Trophoblast cell (in vitro differentiated cells and primary cell): Measurements from ENCODE around the gene KRTAP29-1.
"Not testable (repeated sequence)": the region's sequence is repeated elsewhere in the genome, so short reads cannot be mapped to it uniquely, and the experiment has no call there.

ENCODE experiments used
- DNase-seq, 2 donors: peaks; one replicate each; pipeline ENCODE4 v3.0.0-alpha.2; 2016
- H2AFZ ChIP-seq: 2 replicates; pipeline ENCODE4 v1.6.1; 2013; ENCODE audit warnings: low read length, moderate library complexity, mild to moderate bottlenecking; ENCODE audit not compliant: insufficient read depth, poor library complexity
- H2AK5ac ChIP-seq: 2 replicates; pipeline ENCODE4 v1.6.1; 2013; ENCODE audit warnings: mild to moderate bottlenecking, low read length
- H2BK120ac ChIP-seq: 2 replicates; pipeline ENCODE4 v1.6.1; 2013; ENCODE audit warnings: low read length, mild to moderate bottlenecking, moderate library complexity; ENCODE audit not compliant: insufficient read depth, poor library complexity
- H2BK12ac ChIP-seq: 2 replicates; pipeline ENCODE4 v1.6.1; 2013; ENCODE audit warnings: mild to moderate bottlenecking, low read length, moderate library complexity
- H2BK5ac ChIP-seq: 2 replicates; pipeline ENCODE4 v1.6.1; 2013; ENCODE audit warnings: low read length, low read depth, moderate library complexity, mild to moderate bottlenecking; ENCODE audit not compliant: poor library complexity
- H3K14ac ChIP-seq: 2 replicates; pipeline ENCODE4 v1.6.1; 2013; ENCODE audit warnings: mild to moderate bottlenecking, low read length
- H3K18ac ChIP-seq: 2 replicates; pipeline ENCODE4 v1.6.1; 2013; ENCODE audit warnings: mild to moderate bottlenecking, low read length
- H3K23ac ChIP-seq: 2 replicates; pipeline ENCODE4 v1.6.1; 2013; ENCODE audit warnings: low read length
- H3K27ac ChIP-seq: 2 replicates; pipeline ENCODE4 v1.5.1; 2013; ENCODE audit warnings: low read depth, mild to moderate bottlenecking, inconsistent platforms, low read length, moderate library complexity
- H3K27me3 ChIP-seq: 2 replicates; pipeline ENCODE4 v1.6.1; 2013; ENCODE audit warnings: inconsistent platforms, mild to moderate bottlenecking, low read length, moderate library complexity; ENCODE audit not compliant: insufficient read depth
- H3K36me3 ChIP-seq, 2 experiments: 1 replicate in 1 of 2; 2 replicates in 1 of 2; pipeline ENCODE4 v1.6.1; 2013; ENCODE audit warnings: low read length in 2 of 2, mild to moderate bottlenecking in 2 of 2, moderate library complexity in 1 of 2; ENCODE audit not compliant: insufficient read depth in 2 of 2, control insufficient read depth in 1 of 2
- H3K4ac ChIP-seq: 2 replicates; pipeline ENCODE4 v1.6.1; 2013; ENCODE audit warnings: low read depth, mild to moderate bottlenecking, low read length, moderate library complexity
- H3K4me1 ChIP-seq, 2 experiments: 1 replicate in 1 of 2; 2 replicates in 1 of 2; pipeline ENCODE4 v1.6.1; 2013; ENCODE audit warnings: low read length in 2 of 2, mild to moderate bottlenecking in 2 of 2, moderate library complexity in 1 of 2; ENCODE audit not compliant: insufficient read depth in 2 of 2, control insufficient read depth in 1 of 2
- H3K4me2 ChIP-seq: 2 replicates; pipeline ENCODE4 v1.6.1; 2013; ENCODE audit warnings: inconsistent platforms, mild to moderate bottlenecking, low read length, moderate library complexity
- H3K4me3 ChIP-seq: 2 replicates; pipeline ENCODE4 v1.5.1; 2013; ENCODE audit warnings: mild to moderate bottlenecking, low read depth, low read length, inconsistent platforms
- H3K79me1 ChIP-seq: one replicate; pipeline ENCODE4 v1.6.1; 2013; ENCODE audit warnings: low read length
- H3K79me2 ChIP-seq: 2 replicates; pipeline ENCODE4 v1.6.1; 2013; ENCODE audit warnings: low read length, mild to moderate bottlenecking; ENCODE audit not compliant: control insufficient read depth, insufficient read depth, poor library complexity
- H3K9ac ChIP-seq: 2 replicates; pipeline ENCODE4 v1.6.1; 2013; ENCODE audit warnings: mild to moderate bottlenecking, low read length
- H3K9me3 ChIP-seq: 2 replicates; pipeline ENCODE4 v1.6.1; 2013; ENCODE audit warnings: low read depth, mild to moderate bottlenecking, control low read depth, inconsistent platforms, low read length; ENCODE audit not compliant: insufficient read depth
- H4K12ac ChIP-seq: 2 replicates; pipeline ENCODE4 v1.6.1; 2013; ENCODE audit warnings: low read depth, mild to moderate bottlenecking, low read length, moderate library complexity
- H4K8ac ChIP-seq: 2 replicates; pipeline ENCODE4 v1.6.1; 2013; ENCODE audit warnings: low read depth, mild to moderate bottlenecking, low read length, moderate library complexity
- H4K91ac ChIP-seq: one replicate; pipeline ENCODE4 v1.6.1; 2013; ENCODE audit warnings: low read depth, mild to moderate bottlenecking, low read length, moderate library complexity
- WGBS: extraction: QIAGEN DNeasy Blood & Tissue Kit; methylation state at CpG from one replicate; pipeline ENCODE4 v1.1.7; 2013; ENCODE audit warnings: missing lambda C conversion rate; ENCODE audit not compliant: insufficient read length, insufficient coverage; ENCODE audit errors: extremely low coverage; 5-methylcytosine and 5-hydroxymethylcytosine counted together

The KRTAP29-1 gene

GRCh38 chr17:41275648-41276190 is 26.9 kb downstream of the KRTAP29-1 start, which contains the start of gene KRTAP9-7:
KRTAP9-7 (plus strand) TSS chr17:41275698; CDS start chr17:41275698, 0 bp downstream.
- not testable (repeated sequence) for H4K8ac ChIP-seq, H3K4me1 ChIP-seq, H3K4me3 ChIP-seq, H4K91ac ChIP-seq, H3K9me3 ChIP-seq, H3K79me1 ChIP-seq, H3K18ac ChIP-seq, H2AFZ ChIP-seq, H3K9ac ChIP-seq, H3K27ac ChIP-seq, H3K4me2 ChIP-seq, H2AK5ac ChIP-seq, H3K4ac ChIP-seq, H2BK120ac ChIP-seq, H3K23ac ChIP-seq, H3K14ac ChIP-seq, H2BK5ac ChIP-seq, H3K27me3 ChIP-seq, H3K36me3 ChIP-seq, H2BK12ac ChIP-seq, H3K79me2 ChIP-seq, H4K12ac ChIP-seq
- WGBS: no CpG with 5 or more reads among the region's 3 CpGs
- DNase-seq: peak in 1 of 2 donors; percentile 0

DNA sequence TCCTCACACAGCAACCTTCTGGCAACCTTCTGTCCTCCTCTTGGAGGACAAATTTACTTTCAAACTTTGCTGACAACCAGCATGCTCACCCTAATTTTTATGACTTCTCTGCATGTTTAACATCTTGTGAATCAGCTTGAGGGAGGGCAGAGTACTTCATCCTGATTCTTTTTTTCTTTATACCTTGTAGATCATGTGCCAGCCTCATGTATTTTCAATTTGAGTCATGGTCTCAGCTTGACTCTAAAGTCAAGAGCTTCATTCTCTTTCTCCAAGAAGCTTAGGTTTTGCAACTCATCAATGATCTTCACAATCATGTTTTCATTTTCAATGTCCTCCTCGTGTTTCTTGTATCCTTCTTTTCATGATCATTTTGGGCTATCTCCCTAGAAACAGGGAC is 30.8 kb downstream of the KRTAP29-1 start:
- H4K91ac ChIP-seq: no peak overlapping the region
- H2AK5ac ChIP-seq: no peak overlapping the region
- H3K4me1 ChIP-seq: no peaks in the 10 kb centered on the region
- H2BK12ac ChIP-seq: no peak overlapping the region
- H3K27ac ChIP-seq: no peak overlapping the region
- H3K79me1 ChIP-seq: no peaks in the 10 kb centered on the region
- H3K27me3 ChIP-seq: no peaks in the 10 kb centered on the region
- H3K9ac ChIP-seq: no peak overlapping the region
- H4K12ac ChIP-seq: no peak overlapping the region
- no peaks in the 10 kb centered on the region for H3K79me2 ChIP-seq
- H3K14ac ChIP-seq: no peak overlapping the region
- H2BK120ac ChIP-seq: no peak overlapping the region
- no peak overlapping the region for H3K18ac ChIP-seq
- DNase-seq: no peak
- WGBS: no CpG with 5 or more reads among the region's 1 CpG
- no peak overlapping the region for H3K4ac ChIP-seq
- H2AFZ ChIP-seq: no peak overlapping the region
- no peak overlapping the region for H3K23ac ChIP-seq
- H3K4me3 ChIP-seq: no peak overlapping the region
- H3K36me3 ChIP-seq: no peaks in the 10 kb centered on the region
- H3K9me3 ChIP-seq: no peaks in the 10 kb centered on the region
- H4K8ac ChIP-seq: no peak overlapping the region
- no peak overlapping the region for H3K4me2 ChIP-seq
- H2BK5ac ChIP-seq: no peak overlapping the region

- not testable (repeated sequence) for DNase-seq, H3K27me3 ChIP-seq, H3K9ac ChIP-seq, H4K8ac ChIP-seq, H2BK12ac ChIP-seq, H3K23ac ChIP-seq, H4K12ac ChIP-seq, H3K18ac ChIP-seq, H2AK5ac ChIP-seq, H4K91ac ChIP-seq, H2BK120ac ChIP-seq, H3K79me2 ChIP-seq, H3K36me3 ChIP-seq, H3K4ac ChIP-seq, H3K4me1 ChIP-seq, H2BK5ac ChIP-seq, H2AFZ ChIP-seq, H3K9me3 ChIP-seq, H3K4me2 ChIP-seq, H3K27ac ChIP-seq, H3K79me1 ChIP-seq, H3K4me3 ChIP-seq, H3K14ac ChIP-seq
- no CpG with 5 or more reads among the region's 1 CpG for WGBS
These were observed 31.3 kb downstream of the KRTAP29-1 start for GRCh38 chr17:41271323-41271722.

DNA sequence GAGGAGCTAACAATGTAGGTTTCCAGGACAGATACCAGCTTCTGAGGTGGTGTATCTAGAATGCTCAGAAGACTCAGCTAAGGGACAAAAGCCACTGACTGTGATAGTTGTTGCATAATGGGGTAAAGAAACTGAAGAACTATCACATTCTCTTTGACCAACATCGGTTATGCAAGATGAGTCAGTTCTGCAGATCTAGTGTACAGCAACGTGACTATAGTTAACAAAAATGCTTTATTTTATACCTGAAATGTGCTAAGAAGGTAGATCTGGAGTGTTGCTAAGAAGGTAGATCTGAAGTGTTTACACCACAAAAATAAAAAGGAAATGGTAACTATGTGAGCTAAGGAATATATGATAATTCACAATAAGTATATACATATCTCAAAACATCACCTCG is 34.9 kb downstream of the KRTAP29-1 start:
- no peak overlapping the region for H3K27ac ChIP-seq
- H3K4me2 ChIP-seq: no peak overlapping the region
- no peak overlapping the region for H2AK5ac ChIP-seq
- H2BK5ac ChIP-seq: no peak overlapping the region
- no peaks in the 10 kb centered on the region for H3K27me3 ChIP-seq
- H2BK12ac ChIP-seq: no peak overlapping the region
- no peak overlapping the region for H3K4me3 ChIP-seq
- H3K4ac ChIP-seq: no peak overlapping the region
- H3K79me1 ChIP-seq: no peaks in the 10 kb centered on the region
- H4K8ac ChIP-seq: no peak overlapping the region
- WGBS: no CpG with 5 or more reads among the region's 3 CpGs
- no peak overlapping the region for H3K23ac ChIP-seq
- H3K9me3 ChIP-seq: no peaks in the 10 kb centered on the region
- H3K18ac ChIP-seq: no peak overlapping the region
- H2BK120ac ChIP-seq: no peak overlapping the region
- H3K4me1 ChIP-seq: no peaks in the 10 kb centered on the region
- H3K36me3 ChIP-seq: no peaks in the 10 kb centered on the region
- H3K9ac ChIP-seq: no peak overlapping the region
- no peaks in the 10 kb centered on the region for H3K79me2 ChIP-seq
- no peak overlapping the region for H4K91ac ChIP-seq
- no peak overlapping the region for H3K14ac ChIP-seq
- no peak overlapping the region for H4K12ac ChIP-seq
- no peak for DNase-seq
- no peak overlapping the region for H2AFZ ChIP-seq
